ENCODE data around the gene BAZ2B. TPM values are rescaled to one million over a fixed set of nuclear protein-coding genes. Genes with fewer than 3 reads are reported as not detected.

Gene BAZ2B
- total RNA-seq, 3 donors from 2014 or later (not counting 1 experiment from before 2014, with no cell fraction given) = 59.8 to 73.7 (median 68.4) TPM

- no peak for DNase-seq
- Histone ChIP-seq H3K9me3 (ENCODE audit: control insufficient read depth, insufficient read depth, low read length) (no peaks in the 10 kb centered on the region), H3K27me3 (ENCODE audit: control insufficient read depth, insufficient read depth, low read length) (no peaks in the 10 kb centered on the region), H3K4me3 (ENCODE audit: low read length) (no peak overlapping the region), H3K36me3 (ENCODE audit: control insufficient read depth, insufficient read depth, low read length) (no peaks in the 10 kb centered on the region), H3K4me1 (ENCODE audit: control insufficient read depth, insufficient read depth, low read length) (no peaks in the 10 kb centered on the region), H3K27ac (ENCODE audit: low read length) (no peak overlapping the region)
- Mint-ChIP-seq H3K4me1 (no peaks in the 10 kb centered on the region), H3K27ac (no peak overlapping the region), H3K9me3 (no peaks in the 10 kb centered on the region), H3K36me3 (no peaks in the 10 kb centered on the region), H3K4me3 (no peak overlapping the region), H3K27me3 (ENCODE audit: low read depth in 2 of 2) (no peaks in the 10 kb centered on the region)
- WGBS (ENCODE audit: insufficient coverage) = 100% methylated on average over 4 of the region's 4 CpGs
- intact Hi-C loops (cut with micrococcal nuclease) = no loop called here
- TF ChIP-seq, protein P1, sequence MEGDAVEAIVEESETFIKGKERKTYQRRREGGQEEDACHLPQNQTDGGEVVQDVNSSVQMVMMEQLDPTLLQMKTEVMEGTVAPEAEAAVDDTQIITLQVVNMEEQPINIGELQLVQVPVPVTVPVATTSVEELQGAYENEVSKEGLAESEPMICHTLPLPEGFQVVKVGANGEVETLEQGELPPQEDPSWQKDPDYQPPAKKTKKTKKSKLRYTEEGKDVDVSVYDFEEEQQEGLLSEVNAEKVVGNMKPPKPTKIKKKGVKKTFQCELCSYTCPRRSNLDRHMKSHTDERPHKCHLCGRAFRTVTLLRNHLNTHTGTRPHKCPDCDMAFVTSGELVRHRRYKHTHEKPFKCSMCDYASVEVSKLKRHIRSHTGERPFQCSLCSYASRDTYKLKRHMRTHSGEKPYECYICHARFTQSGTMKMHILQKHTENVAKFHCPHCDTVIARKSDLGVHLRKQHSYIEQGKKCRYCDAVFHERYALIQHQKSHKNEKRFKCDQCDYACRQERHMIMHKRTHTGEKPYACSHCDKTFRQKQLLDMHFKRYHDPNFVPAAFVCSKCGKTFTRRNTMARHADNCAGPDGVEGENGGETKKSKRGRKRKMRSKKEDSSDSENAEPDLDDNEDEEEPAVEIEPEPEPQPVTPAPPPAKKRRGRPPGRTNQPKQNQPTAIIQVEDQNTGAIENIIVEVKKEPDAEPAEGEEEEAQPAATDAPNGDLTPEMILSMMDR (IDR thresholded peaks at IDR 0.05) = no peak
- ATAC-seq = no peak
These were observed 57.9 kb downstream of the BAZ2B start for GRCh38 chr2:159558479-159558878.

- TF ChIP-seq, protein P1 (IDR thresholded peaks at IDR 0.05) = no peak
- DNase-seq = peak in 1 of 2 donors; percentile 8
These were observed 58.8 kb downstream of the BAZ2B start for GRCh38 chr2:159557437-159558034.

GRCh38 chr2:159555651-159556392 lies 60.5 kb downstream of the BAZ2B start:
- ATAC-seq = no peak
- no peaks in the 10 kb centered on the region for H3K27me3 ChIP-seq (ENCODE audit: control insufficient read depth, insufficient read depth, low read length)

More at GRCh38 chr2:159557437-159558034, 58.8 kb downstream of the BAZ2B start:
- ATAC-seq = no peak
- Histone ChIP-seq H3K36me3 (ENCODE audit: control insufficient read depth, insufficient read depth, low read length) (no peaks in the 10 kb centered on the region), H3K9me3 (ENCODE audit: control insufficient read depth, insufficient read depth, low read length) (no peaks in the 10 kb centered on the region), H3K4me1 (ENCODE audit: control insufficient read depth, insufficient read depth, low read length) (no peaks in the 10 kb centered on the region), H3K27ac (ENCODE audit: low read length) (no peak overlapping the region), H3K27me3 (ENCODE audit: control insufficient read depth, insufficient read depth, low read length) (no peaks in the 10 kb centered on the region), H3K4me3 (ENCODE audit: low read length) (no peak overlapping the region)
- Mint-ChIP-seq H3K27ac (no peak overlapping the region), H3K4me3 (no peak overlapping the region), H3K27me3 (ENCODE audit: low read depth in 2 of 2) (no peaks in the 10 kb centered on the region), H3K36me3 (no peaks in the 10 kb centered on the region), H3K4me1 (no peaks in the 10 kb centered on the region), H3K9me3 (no peaks in the 10 kb centered on the region)
- WGBS (ENCODE audit: insufficient coverage) = 82% methylated on average over 5 of the region's 5 CpGs
- intact Hi-C loops (cut with micrococcal nuclease) = no loop called here

More at GRCh38 chr2:159555651-159556392, 60.5 kb downstream of the BAZ2B start:
- no peak for DNase-seq
- TF ChIP-seq, protein P1 (IDR thresholded peaks at IDR 0.05) = no peak
- H3K4me1 ChIP-seq (ENCODE audit: control insufficient read depth, insufficient read depth, low read length) = no peaks in the 10 kb centered on the region
- no peaks in the 10 kb centered on the region for H3K36me3 ChIP-seq (ENCODE audit: control insufficient read depth, insufficient read depth, low read length)
- no peaks in the 10 kb centered on the region for H3K9me3 Mint-ChIP-seq
- no peaks in the 10 kb centered on the region for H3K9me3 ChIP-seq (ENCODE audit: control insufficient read depth, insufficient read depth, low read length)
- H3K27ac ChIP-seq (ENCODE audit: low read length) = no peak overlapping the region
- no peak overlapping the region for H3K4me3 ChIP-seq (ENCODE audit: low read length)
- H3K4me3 Mint-ChIP-seq = no peak overlapping the region
- no CpG with 5 or more reads among the region's 4 CpGs for WGBS (ENCODE audit: insufficient coverage)
- no peaks in the 10 kb centered on the region for H3K36me3 Mint-ChIP-seq
- no peaks in the 10 kb centered on the region for H3K27me3 Mint-ChIP-seq (ENCODE audit: low read depth in 2 of 2)
- no peak overlapping the region for H3K27ac Mint-ChIP-seq
- H3K4me1 Mint-ChIP-seq = no peaks in the 10 kb centered on the region
- intact Hi-C loops (cut with micrococcal nuclease) = no loop called here

All from natural killer cell (primary cell).